Endothelial cell of umbilical vein (primary cell): ENCODE measurements around the gene GTF2IRD1. TPM values are rescaled to one million over a fixed set of nuclear protein-coding genes. Genes with fewer than 3 reads are reported as not detected.
"Not testable (repeated sequence)": the region's sequence is repeated elsewhere in the genome, so short reads cannot be mapped to it uniquely, and the experiment has no call there.

ENCODE experiments used
- BruUV-seq: library from RNA; stranded (reverse); fragments of 400-500 nt; replicated peaks from 2 replicates; lab custom pipeline; 2021; lab: Mats Ljungman, UMichigan
- CTCF ChIA-PET: fragments of 300-600, 350-600 bp; sonication (Branson Sonifier 250); formaldehyde crosslinking; loops from one replicate; lab custom pipeline; 2021; ENCODE audit warnings: antibody characterized with exemption, inconsistent platforms; lab: Charles Lee
- POLR2A ChIA-PET: fragments of 300-600, 350-600 bp; sonication (Branson Sonifier 250); formaldehyde crosslinking; loops from one replicate; lab custom pipeline; 2021; ENCODE audit warnings: antibody characterized with exemption, inconsistent platforms; lab: Charles Lee
- DNase-seq: peaks from one replicate; pipeline ENCODE4 v3.0.0-alpha.2; 2011; ENCODE audit warnings: low read depth, low spot score
- FAIRE-seq: peaks from 2 replicates; lab custom pipeline; 2011; peaks lifted over from hg19 to GRCh38; lab: Jason Lieb, UNC
- H2AFZ ChIP-seq: 2 replicates; pipeline ENCODE4 v1.6.0; 2012; ENCODE audit warnings: low read depth, low read length, control low read depth, inconsistent platforms
- H3K27ac ChIP-seq: 2 replicates; pipeline ENCODE4 v1.5.1; 2011; ENCODE audit warnings: low read depth, mild to moderate bottlenecking, control low read depth, low read length, moderate library complexity; ENCODE audit not compliant: insufficient read depth
- H3K27me3 ChIP-seq, 2 experiments: 2 replicates each; pipeline versions ENCODE4 v1.6.0 to v1.6.1; 2011; ENCODE audit warnings: low read length in 2 of 2, mixed read lengths in 1 of 2; ENCODE audit not compliant: control insufficient read depth in 2 of 2, insufficient read depth in 2 of 2
- H3K36me3 ChIP-seq, 2 experiments: 2 replicates in 1 of 2; 3 replicates in 1 of 2; pipeline ENCODE4 v1.5.1; 2011; ENCODE audit warnings: low read length in 2 of 2, mild to moderate bottlenecking in 1 of 2, moderate library complexity in 1 of 2; ENCODE audit not compliant: control insufficient read depth in 2 of 2, insufficient read depth in 2 of 2; ENCODE audit errors: extremely low read depth in 1 of 2
- H3K4me1 ChIP-seq: 3 replicates; pipeline ENCODE4 v1.5.1; 2011; ENCODE audit warnings: mild to moderate bottlenecking, low read length; ENCODE audit not compliant: control insufficient read depth, insufficient read depth; ENCODE audit errors: extremely low read depth
- H3K4me2 ChIP-seq: 2 replicates; pipeline ENCODE4 v1.6.1; 2011; ENCODE audit warnings: low read length, control low read depth, mixed read lengths; ENCODE audit not compliant: insufficient read depth
- H3K4me3 ChIP-seq, 3 experiments: fragments of 200-600 bp in 1 of 3; sonication (generic), shearing (Covaris generic) in 1 of 3; replicated peaks in 1 of 3; 2 replicates each; pipeline ENCODE4 v1.5.1; 2011 to 2016; ENCODE audit warnings: control low read depth in 3 of 3, low read length in 3 of 3, mild to moderate bottlenecking in 2 of 3, inconsistent platforms in 1 of 3, low read depth in 1 of 3, moderate library complexity in 1 of 3; ENCODE audit not compliant: insufficient read depth in 1 of 3
- H3K79me2 ChIP-seq: 2 replicates; pipeline ENCODE4 v1.6.0; 2012; ENCODE audit warnings: low read length, inconsistent platforms; ENCODE audit not compliant: control insufficient read depth, insufficient read depth
- H3K9ac ChIP-seq: replicated peaks from 2 replicates; pipeline ENCODE3; 2011; ENCODE audit warnings: low read length, control low read depth; ENCODE audit not compliant: insufficient read depth; ENCODE audit errors: extremely low read depth
- H3K9me1 ChIP-seq: replicated peaks from 3 replicates; pipeline ENCODE4 v1.6.0; 2011; ENCODE audit warnings: mild to moderate bottlenecking, low read length; ENCODE audit not compliant: control insufficient read depth, insufficient read depth; ENCODE audit errors: extremely low read depth
- H3K9me3 ChIP-seq: replicated peaks from 2 replicates; pipeline ENCODE4 v1.5.1; 2012; ENCODE audit warnings: low read length, inconsistent platforms; ENCODE audit not compliant: control insufficient read depth, insufficient read depth
- H4K20me1 ChIP-seq: replicated peaks from 2 replicates; pipeline ENCODE3; 2011; ENCODE audit warnings: mild to moderate bottlenecking, low read length; ENCODE audit not compliant: control insufficient read depth, insufficient read depth; ENCODE audit errors: extremely low read depth
- CTCF ChIP-seq, 2 donors: IDR thresholded peaks; 1 replicate in 1 of 2; 2 replicates in 1 of 2; pipeline ENCODE4 v1.5.1; 2011; ENCODE audit warnings: low read length in 2 of 2, mild to moderate bottlenecking in 2 of 2, moderate library complexity in 2 of 2, control low read depth in 1 of 2, inconsistent platforms in 1 of 2, low read depth in 1 of 2; ENCODE audit not compliant: insufficient read depth in 1 of 2; ENCODE audit errors: extremely low read depth in 1 of 2
- EZH2 ChIP-seq: IDR thresholded peaks from 2 replicates; pipeline ENCODE4 v1.6.1; 2012; ENCODE audit warnings: borderline replicate concordance, low read depth, mild to moderate bottlenecking, moderate library complexity, low read length, inconsistent platforms; ENCODE audit not compliant: severe bottlenecking
- FOS ChIP-seq: IDR thresholded peaks from 2 replicates; pipeline ENCODE4 v1.6.1; 2011; ENCODE audit warnings: mild to moderate bottlenecking, low read length, moderate library complexity, borderline replicate concordance; ENCODE audit not compliant: insufficient read depth
- GATA2 ChIP-seq: IDR thresholded peaks from 2 replicates; pipeline ENCODE4 v1.7.0; 2011; ENCODE audit warnings: low read depth, mild to moderate bottlenecking, moderate library complexity, mixed read lengths, low read length; ENCODE audit not compliant: insufficient read length, insufficient read depth
- JUN ChIP-seq: IDR thresholded peaks from 2 replicates; pipeline ENCODE4 v1.6.1; 2011; ENCODE audit warnings: borderline replicate concordance, low read depth; ENCODE audit not compliant: insufficient read length, insufficient read depth
- MAX ChIP-seq: IDR thresholded peaks from 2 replicates; pipeline ENCODE4 v1.6.1; 2011; ENCODE audit not compliant: insufficient read depth, insufficient read length
- MYC ChIP-seq: IDR thresholded peaks from one replicate; pipeline ENCODE4 v1.6.1; 2011; ENCODE audit warnings: mild to moderate bottlenecking, low read depth, low read length
- POLR2A ChIP-seq: IDR thresholded peaks from 2 replicates; pipeline ENCODE4 v1.6.1; 2012; ENCODE audit warnings: low read depth, mild to moderate bottlenecking, control low read depth, low read length
- POLR2AphosphoS5 ChIP-seq: IDR thresholded peaks from 2 replicates; pipeline ENCODE4 v1.6.1; 2012; ENCODE audit warnings: low read depth, mild to moderate bottlenecking, control low read depth, low read length, moderate library complexity; ENCODE audit not compliant: insufficient read depth
- dilution Hi-C: fragments of 300-500 bp; cut with MboI; formaldehyde crosslinking; loops from one replicate; pipeline ENCODE4 v1.15.0; 2019; ENCODE audit warnings: low sequenced_read_pairs; ENCODE audit not compliant: extremely low pct_ligation_motif_present
- intact Hi-C: fragments of 100-400 bp; cut with micrococcal nuclease; formaldehyde crosslinking; loops from one replicate; pipeline ENCODE4 v1.10.0; 2022
- polyA plus RNA-seq, 4 experiments: library from polyadenylated mRNA; depleted of rRNA in 3 of 4; stranded (reverse) in 3 of 4; unstranded in 1 of 4; fragments of >200 nt; gene quantifications; 2 replicates each; pipeline versions ENCODE4 v1.2.1 to v1.2.3, GENCODE V29; 2011 to 2012; ENCODE audit warnings: missing spikeins in 1 of 4
- total RNA-seq: library from RNA; stranded (reverse); gene quantifications from 2 replicates; pipeline ENCODE4 v1.2.3, GENCODE V29; 2021

GTF2IRD1 gene
- total and polyA plus RNA-seq, 2 donors (not counting 3 experiments of a cell fraction or from before 2014, with no cell fraction given), result 14.2 to 24.2 TPM

GRCh38 chr7:74528773-74529172, 75.1 kb downstream of the GTF2IRD1 start:
- H2AFZ ChIP-seq, H3K4me3 ChIP-seq, dilution Hi-C loops, H3K27me3 ChIP-seq, intact Hi-C loops, H3K4me2 ChIP-seq, POLR2A ChIA-PET, H4K20me1 ChIP-seq, FAIRE-seq, H3K9ac ChIP-seq, H3K79me2 ChIP-seq, DNase-seq, BruUV-seq, CTCF ChIA-PET, H3K9me3 ChIP-seq, H3K9me1 ChIP-seq, H3K4me1 ChIP-seq, H3K27ac ChIP-seq: not testable (repeated sequence)
- peaks cover 0 to 12% of the 10 kb centered on the region in 2 experiments for H3K36me3 ChIP-seq

GRCh38 chr7:74535951-74536356, 82.2 kb downstream of the GTF2IRD1 start:
- Histone ChIP-seq H3K4me3 (no peak overlapping the region), H2AFZ (no peak overlapping the region), H3K9me1 (no peaks in the 10 kb centered on the region), H3K79me2 (no peaks in the 10 kb centered on the region), H3K9me3 (no peaks in the 10 kb centered on the region), H3K27ac (no peak overlapping the region), H3K27me3 (no peaks in the 10 kb centered on the region), H3K9ac (no peak overlapping the region), H3K4me2 (no peak overlapping the region), H3K4me1 (no peaks in the 10 kb centered on the region), H4K20me1 (no peaks in the 10 kb centered on the region), H3K36me3 (peaks cover 2 to 18% of the 10 kb centered on the region in 2 experiments)
- CTCF ChIA-PET, result no interaction called here
- no peak for DNase-seq
- intact Hi-C loops, result no loop called here
- no peak for FAIRE-seq
- POLR2A ChIA-PET, result no interaction called here
- TF ChIP-seq POLR2A (no peak), EZH2 (no peak), MYC (no peak), FOS (no peak), CTCF (IDR thresholded peaks at IDR 0.05; ENCODE audit: extremely low read depth in 1 of 2, insufficient read depth in 1 of 2, low read depth in 1 of 2, low read length in 2 of 2) (no peak), GATA2 (no peak), MAX (no peak), POLR2AphosphoS5 (no peak), JUN (no peak)
- BruUV-seq, result no TSS peak
- dilution Hi-C loops, result no loop called here

GRCh38 chr7:74541937-74542336, 88.2 kb downstream of the GTF2IRD1 start:
- H3K9me1 ChIP-seq, H3K9ac ChIP-seq, H3K4me3 ChIP-seq, H3K9me3 ChIP-seq, H4K20me1 ChIP-seq, POLR2A ChIA-PET, intact Hi-C loops, FAIRE-seq, H3K27me3 ChIP-seq, BruUV-seq, H2AFZ ChIP-seq, H3K4me2 ChIP-seq, H3K36me3 ChIP-seq, DNase-seq, dilution Hi-C loops, H3K27ac ChIP-seq, H3K79me2 ChIP-seq, H3K4me1 ChIP-seq: not testable (repeated sequence)
- CTCF ChIA-PET, result interaction anchor here (1.4 kb wide), 1 partner anchor 124 kb away, joined by 4 read pairs; no protein-coding TSS in a partner anchor
